BJ (cell line): ENCODE measurements around the gene LHPP. TPM values are rescaled to one million over a fixed set of nuclear protein-coding genes. Genes with fewer than 3 reads are reported as not detected.

Experiments used
- CTCF ChIA-PET: fragments of 350-600 bp; formaldehyde crosslinking; extraction: SDS; loops from one replicate; lab custom pipeline; 2021; ENCODE audit warnings: antibody characterized with exemption, inconsistent platforms; lab: Yijun Ruan, JAX
- POLR2A ChIA-PET: fragments of 300-600 bp; sonication (Branson Sonifier 250); formaldehyde crosslinking; extraction: SDS; loops from one replicate; lab custom pipeline; 2021; ENCODE audit warnings: antibody characterized with exemption; lab: Charles Lee
- DNase-seq: peaks from one replicate; pipeline ENCODE4 v3.0.0-alpha.2; 2011; ENCODE audit warnings: low read depth
- H3K27me3 ChIP-seq: 2 replicates; pipeline ENCODE4 v1.6.0; 2011; ENCODE audit warnings: low read length; ENCODE audit not compliant: control insufficient read depth, insufficient read depth
- H3K36me3 ChIP-seq: 2 replicates; pipeline ENCODE4 v1.5.1; 2011; ENCODE audit warnings: low read length; ENCODE audit not compliant: control insufficient read depth, insufficient read depth
- H3K4me3 ChIP-seq: 2 replicates; pipeline ENCODE4 v1.5.1; 2011; ENCODE audit warnings: low read depth, mild to moderate bottlenecking, control low read depth, low read length
- CTCF ChIP-seq: IDR thresholded peaks from 2 replicates; pipeline ENCODE4 v1.5.1; 2011; ENCODE audit warnings: low read depth, mild to moderate bottlenecking, control low read depth, inconsistent platforms, low read length, moderate library complexity; ENCODE audit not compliant: insufficient read depth
- polyA plus RNA-seq: library from polyadenylated mRNA; depleted of rRNA; stranded (reverse); fragments of >200 nt; gene quantifications from 2 replicates; pipeline ENCODE4 v1.2.3, GENCODE V29; 2011

The LHPP gene
- polyA plus RNA-seq, 1 experiment, result 23.8 TPM

DNA sequence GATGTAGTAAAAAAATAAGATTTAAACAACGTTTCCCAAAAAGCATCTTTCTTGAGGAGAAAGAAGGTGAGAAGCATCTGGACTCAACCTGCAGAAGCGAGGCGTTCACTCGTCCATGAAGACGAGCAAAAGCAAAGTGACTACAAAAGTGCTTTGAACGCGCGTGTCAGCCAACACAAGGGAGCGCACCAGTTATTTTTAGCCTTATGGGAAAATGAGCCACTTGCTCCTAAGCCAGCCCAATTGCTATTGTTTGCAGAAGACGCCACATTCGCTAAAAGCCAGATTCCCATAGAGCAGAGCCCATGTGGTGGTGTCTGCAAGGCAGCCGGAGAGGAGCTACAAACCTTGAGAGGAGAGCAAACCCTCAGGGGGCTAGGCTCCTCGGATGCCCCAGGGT is 160.0 kb downstream of the LHPP start:
- Histone ChIP-seq H3K36me3 (peaks cover 2% of the 10 kb centered on the region; the same call in 1 of the 2 replicates), H3K27me3 (no peaks in the 10 kb centered on the region), H3K4me3 (no peak overlapping the region)
- no peak for TF ChIP-seq CTCF
- POLR2A ChIA-PET, result no interaction called here
- CTCF ChIA-PET, result interaction anchor here (1.0 to 1.2 kb wide), 2 partner anchors 24 to 40 kb away, joined by 3 read pairs; no protein-coding TSS in a partner anchor
- no peak for DNase-seq

- Histone ChIP-seq H3K36me3 (peaks cover 2% of the 10 kb centered on the region; the same call in 1 of the 2 replicates), H3K4me3 (no peak overlapping the region), H3K27me3 (no peaks in the 10 kb centered on the region)
- POLR2A ChIA-PET, result no interaction called here
- CTCF ChIA-PET, result interaction anchor here (1.0 kb wide), 1 partner anchor 40 kb away, joined by 3 read pairs; no protein-coding TSS in a partner anchor
- no peak for DNase-seq
- TF ChIP-seq CTCF, result no peak
Observed at GRCh38 chr10:124622158-124622557, 160.5 kb downstream of the LHPP start.

DNA sequence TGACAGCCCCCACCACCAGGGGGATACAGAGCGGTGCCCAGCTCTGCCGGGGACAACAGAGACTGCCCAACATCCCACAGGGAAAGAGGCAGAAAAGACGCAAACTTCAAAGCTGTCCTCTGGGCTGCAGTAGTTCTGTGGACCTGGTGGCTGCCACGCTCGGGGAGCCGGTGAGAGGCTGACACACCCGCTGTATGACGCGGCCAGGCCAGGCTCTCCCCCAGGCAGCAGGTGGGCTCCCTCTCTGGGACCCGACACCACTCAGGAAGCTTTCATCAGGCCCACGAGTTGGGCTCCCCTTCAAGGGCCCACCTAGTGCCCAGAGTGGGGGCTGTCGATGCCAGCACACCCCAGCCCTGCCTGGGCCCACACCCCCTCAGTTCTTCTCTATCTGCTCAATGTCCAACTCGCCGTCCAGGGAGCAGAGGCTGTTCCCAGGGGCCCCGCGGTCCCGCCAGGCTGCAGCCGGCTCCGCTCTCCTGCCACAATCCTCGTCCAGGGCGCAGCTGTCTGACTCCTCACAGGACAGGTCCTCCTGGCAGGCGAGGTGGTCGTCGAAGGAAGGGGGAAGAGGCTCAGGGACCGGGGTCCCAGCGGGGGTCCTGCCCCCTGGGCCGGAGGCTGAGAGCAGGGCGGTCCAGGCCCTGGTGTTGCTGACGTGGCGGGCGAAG is 161.4 kb downstream of the LHPP start:
- Histone ChIP-seq H3K36me3 (peaks cover 2% of the 10 kb centered on the region; the same call in 1 of the 2 replicates), H3K4me3 (no peak overlapping the region), H3K27me3 (no peaks in the 10 kb centered on the region)
- no peak for DNase-seq
- POLR2A ChIA-PET, result no interaction called here
- CTCF ChIA-PET, result no interaction called here
- TF ChIP-seq CTCF, result no peak

DNA sequence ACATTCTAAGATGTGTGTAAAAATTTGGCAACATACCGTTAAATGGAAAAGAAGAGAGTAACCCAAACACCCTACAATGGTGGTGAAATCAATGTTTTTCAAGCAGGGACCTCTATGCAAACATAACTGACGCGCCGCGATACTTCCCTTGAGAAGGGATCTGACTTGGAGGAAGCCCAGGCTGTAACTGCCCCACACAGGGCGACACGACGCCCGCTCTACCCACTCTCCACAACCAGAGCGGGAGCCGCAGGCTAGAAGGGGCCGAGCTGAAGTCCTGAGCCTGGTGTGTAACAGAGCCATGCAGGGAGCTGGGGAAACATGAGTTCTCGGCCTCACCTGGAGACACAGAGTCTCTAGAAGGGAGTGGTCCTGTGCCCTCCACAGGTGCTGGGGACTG is 162.4 kb downstream of the LHPP start:
- H3K36me3 ChIP-seq, result peaks cover 2% of the 10 kb centered on the region; the same call in 1 of the 2 replicates
- H3K27me3 ChIP-seq, result no peaks in the 10 kb centered on the region
- POLR2A ChIA-PET, result no interaction called here
- no peak overlapping the region for H3K4me3 ChIP-seq
- DNase-seq, result no peak
- CTCF ChIA-PET, result no interaction called here
- TF ChIP-seq CTCF, result no peak

- no peaks in the 10 kb centered on the region for H3K27me3 ChIP-seq
- TF ChIP-seq CTCF, result no peak
- ChIA-PET CTCF (no interaction called here), POLR2A (no interaction called here)
- H3K36me3 ChIP-seq, result peaks cover 2% of the 10 kb centered on the region; the same call in 1 of the 2 replicates
- H3K4me3 ChIP-seq, result no peak overlapping the region
- DNase-seq, result no peak
Observed at GRCh38 chr10:124624466-124624865, 162.8 kb downstream of the LHPP start.
